HG02623 (cell line): Measurements from ENCODE around the gene TRAK2.

Experiments used
- ATAC-seq: cut with Tn5 transposase; IDR thresholded peaks from one replicate; pipeline ENCODE4 v1.9.1; 2021; ENCODE audit warnings: moderate library complexity; ENCODE audit not compliant: unreplicated experiment

TRAK2 gene

GRCh38 chr2:201363857-201364560 lies 87.2 kb downstream of the TRAK2 start:
- no peak for ATAC-seq

- no peak for ATAC-seq
Observed at GRCh38 chr2:201362396-201362795, 88.9 kb downstream of the TRAK2 start.

GRCh38 chr2:201361078-201361733 lies 90.1 kb downstream of the TRAK2 start:
- ATAC-seq: no peak

GRCh38 chr2:201360256-201360655 lies 91.0 kb downstream of the TRAK2 start:
- ATAC-seq: no peak

GRCh38 chr2:201358684-201359083 lies 92.6 kb downstream of the TRAK2 start:
- ATAC-seq: no peak

- ATAC-seq: no peak
Observed at GRCh38 chr2:201357221-201357620, 94.0 kb downstream of the TRAK2 start, which contains the start of gene FLACC1. FLACC1 (minus strand) TSS chr2:201357345; CDS start chr2:201351404, 5,941 bp downstream.

GRCh38 chr2:201353116-201353515 lies 98.1 kb downstream of the TRAK2 start:
- no peak for ATAC-seq

DNA sequence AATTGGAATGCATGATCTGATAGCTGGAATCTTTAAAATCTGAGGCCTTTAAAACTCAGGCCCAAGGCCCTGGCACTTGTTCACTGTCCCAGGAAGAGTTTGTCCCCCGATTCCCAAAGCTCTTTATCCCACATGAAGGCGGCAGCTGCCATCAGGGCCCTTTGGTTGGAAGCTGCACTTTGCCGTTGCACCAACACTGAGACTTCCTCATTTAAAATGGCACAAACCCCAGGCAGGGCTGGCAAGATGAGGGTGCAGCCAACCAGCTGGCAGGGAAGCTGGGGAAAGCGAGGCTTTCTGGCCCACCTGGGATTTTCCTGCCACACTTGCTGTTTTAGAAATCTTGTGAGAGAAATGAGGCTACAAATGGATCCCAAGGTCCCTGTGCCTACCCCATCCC lies 100.4 kb downstream of the TRAK2 start:
- ATAC-seq: no peak

GRCh38 chr2:201349601-201350000 lies 101.7 kb downstream of the TRAK2 start:
- ATAC-seq: no peak

GRCh38 chr2:201348758-201349157 lies 102.5 kb downstream of the TRAK2 start:
- ATAC-seq: no peak

- ATAC-seq: no peak
Observed at GRCh38 chr2:201347138-201347537, 104.1 kb downstream of the TRAK2 start.

- ATAC-seq: no peak
Observed at GRCh38 chr2:201345625-201346213, 105.5 kb downstream of the TRAK2 start.

DNA sequence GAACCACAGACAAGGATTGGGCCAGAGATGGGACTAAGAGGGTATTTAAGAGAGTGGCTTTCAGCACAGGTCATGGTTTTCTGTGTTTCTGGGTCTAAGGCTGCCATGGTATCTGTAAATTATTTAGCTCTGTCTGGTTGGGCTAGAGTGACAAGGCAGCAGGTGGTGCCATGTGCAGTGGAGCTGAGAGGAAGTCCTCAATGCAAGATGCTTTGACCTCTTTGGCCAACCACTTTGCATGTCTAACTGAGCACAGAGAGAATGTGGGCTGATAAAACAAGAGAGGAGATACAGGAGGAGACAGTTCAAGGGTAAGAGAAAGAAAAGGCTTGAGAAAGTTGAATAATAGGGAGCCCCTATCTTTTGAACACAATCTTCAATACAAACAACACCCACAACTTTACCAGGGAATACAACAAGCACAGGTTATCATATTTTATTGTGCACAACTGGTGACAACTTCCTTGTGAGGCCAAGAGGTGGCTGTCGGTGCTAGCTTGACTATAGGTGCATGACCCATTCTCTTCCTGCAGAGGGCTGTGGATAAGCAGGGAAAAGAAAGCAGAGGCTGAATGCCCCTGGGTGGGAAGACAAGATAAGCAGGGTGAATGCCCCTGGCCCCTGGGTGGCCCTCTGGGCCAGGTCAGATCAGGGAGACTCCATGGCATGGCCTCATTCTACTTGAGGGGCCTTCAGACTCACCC lies 106.4 kb downstream of the TRAK2 start:
- ATAC-seq: peak; percentile 74

DNA sequence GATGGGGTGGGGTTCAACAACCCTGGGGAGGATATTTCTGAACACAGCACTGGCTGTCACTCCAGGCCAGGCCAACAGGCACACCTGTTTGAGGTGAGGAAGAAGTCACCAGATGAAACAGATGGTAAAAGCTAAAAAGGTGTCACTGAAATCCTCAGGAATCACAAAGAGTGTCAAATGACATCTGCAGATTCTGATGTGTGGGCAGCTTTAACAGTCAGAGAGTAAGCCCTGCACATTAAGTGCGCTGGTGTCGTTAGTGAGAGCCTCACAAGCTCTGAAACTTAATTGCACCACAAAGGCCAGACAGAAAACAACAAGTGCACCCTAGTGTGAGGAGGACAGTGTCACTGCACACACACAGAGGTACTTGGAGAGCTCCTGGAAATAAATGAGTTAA lies 107.7 kb downstream of the TRAK2 start:
- ATAC-seq: no peak

DNA sequence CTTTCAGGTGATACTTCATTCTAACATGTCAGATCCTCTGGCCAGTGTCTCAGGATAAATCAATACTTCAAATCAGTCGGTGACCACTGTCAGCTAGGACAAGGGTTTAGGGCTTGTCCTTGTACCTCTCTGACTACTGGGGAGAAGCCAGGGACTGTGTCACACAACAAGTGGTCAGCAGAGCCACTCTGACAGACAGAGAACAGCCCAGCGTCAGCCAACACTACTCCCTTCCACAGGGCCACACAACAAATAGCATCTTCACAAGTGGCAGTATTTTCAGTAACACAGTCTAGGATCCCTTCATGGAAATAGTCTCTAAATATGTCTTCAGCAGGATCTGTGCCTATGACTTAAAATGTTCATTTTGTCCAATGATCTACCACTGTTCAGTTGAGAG lies 108.3 kb downstream of the TRAK2 start:
- no peak for ATAC-seq

DNA sequence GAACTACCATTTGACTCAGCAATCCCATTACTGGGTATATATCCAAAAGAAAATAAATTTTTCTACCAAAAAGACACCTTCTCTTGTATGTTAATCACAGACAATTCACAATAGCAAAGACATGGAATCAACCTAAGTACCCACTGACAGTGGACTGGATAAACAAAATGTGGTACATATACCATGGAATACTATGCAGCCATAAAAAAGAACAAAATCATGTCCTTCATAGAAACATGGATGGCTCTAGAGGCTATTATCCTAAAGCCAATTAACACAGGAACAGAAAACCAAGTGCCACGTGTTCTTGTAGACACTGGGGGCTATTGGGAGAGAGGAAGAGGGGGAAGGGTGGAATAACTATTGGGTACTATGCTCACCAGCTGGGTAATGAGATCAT lies 121.8 kb downstream of the TRAK2 start:
- ATAC-seq: no peak

GRCh38 chr2:201327678-201328077 lies 123.6 kb downstream of the TRAK2 start:
- ATAC-seq: no peak
